ENCODE results near the gene RPL5. TPM values are rescaled to one million over a fixed set of nuclear protein-coding genes. Genes with fewer than 3 reads are reported as not detected.

The RPL5 gene
- total RNA-seq, 2 donors from 2014 or later = 749 to 786 TPM

DNA sequence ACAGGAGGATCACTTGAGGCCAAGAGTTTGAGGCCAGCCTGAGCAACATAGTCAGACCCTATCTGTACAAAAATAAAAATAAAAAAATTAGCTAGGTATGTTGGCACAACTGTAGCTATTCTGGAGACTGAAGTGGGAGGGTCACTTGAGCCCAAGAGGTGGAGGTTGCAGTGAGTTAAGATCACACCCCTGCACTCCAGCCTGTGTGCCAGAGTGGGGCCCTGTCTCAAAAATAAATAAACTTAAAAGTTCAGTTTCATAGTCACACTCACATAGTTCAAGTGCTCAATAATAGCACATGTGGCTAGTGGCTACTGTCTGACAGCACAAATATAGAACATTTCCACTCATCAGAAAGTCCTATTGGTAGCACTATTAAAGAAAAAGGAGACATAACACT, 41.8 kb upstream of the RPL5 start:
- Histone ChIP-seq H3K9me3 (no peaks in the 10 kb centered on the region), H3K27ac (no peak overlapping the region), H3K36me3 (no peaks in the 10 kb centered on the region), H3K4me1 (peaks cover 6% of the 10 kb centered on the region), H3K4me3 (no peak overlapping the region), H3K9ac (ENCODE audit: low read depth in 2 of 2, low read length in 2 of 2) (no peak overlapping the region), H3K27me3 (no peaks in the 10 kb centered on the region)
- TF ChIP-seq, protein P1, sequence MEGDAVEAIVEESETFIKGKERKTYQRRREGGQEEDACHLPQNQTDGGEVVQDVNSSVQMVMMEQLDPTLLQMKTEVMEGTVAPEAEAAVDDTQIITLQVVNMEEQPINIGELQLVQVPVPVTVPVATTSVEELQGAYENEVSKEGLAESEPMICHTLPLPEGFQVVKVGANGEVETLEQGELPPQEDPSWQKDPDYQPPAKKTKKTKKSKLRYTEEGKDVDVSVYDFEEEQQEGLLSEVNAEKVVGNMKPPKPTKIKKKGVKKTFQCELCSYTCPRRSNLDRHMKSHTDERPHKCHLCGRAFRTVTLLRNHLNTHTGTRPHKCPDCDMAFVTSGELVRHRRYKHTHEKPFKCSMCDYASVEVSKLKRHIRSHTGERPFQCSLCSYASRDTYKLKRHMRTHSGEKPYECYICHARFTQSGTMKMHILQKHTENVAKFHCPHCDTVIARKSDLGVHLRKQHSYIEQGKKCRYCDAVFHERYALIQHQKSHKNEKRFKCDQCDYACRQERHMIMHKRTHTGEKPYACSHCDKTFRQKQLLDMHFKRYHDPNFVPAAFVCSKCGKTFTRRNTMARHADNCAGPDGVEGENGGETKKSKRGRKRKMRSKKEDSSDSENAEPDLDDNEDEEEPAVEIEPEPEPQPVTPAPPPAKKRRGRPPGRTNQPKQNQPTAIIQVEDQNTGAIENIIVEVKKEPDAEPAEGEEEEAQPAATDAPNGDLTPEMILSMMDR (IDR thresholded peaks at IDR 0.05) = no peak
- intact Hi-C loops (cut with DNase I) = no loop called here
- no peak for DNase-seq

DNA sequence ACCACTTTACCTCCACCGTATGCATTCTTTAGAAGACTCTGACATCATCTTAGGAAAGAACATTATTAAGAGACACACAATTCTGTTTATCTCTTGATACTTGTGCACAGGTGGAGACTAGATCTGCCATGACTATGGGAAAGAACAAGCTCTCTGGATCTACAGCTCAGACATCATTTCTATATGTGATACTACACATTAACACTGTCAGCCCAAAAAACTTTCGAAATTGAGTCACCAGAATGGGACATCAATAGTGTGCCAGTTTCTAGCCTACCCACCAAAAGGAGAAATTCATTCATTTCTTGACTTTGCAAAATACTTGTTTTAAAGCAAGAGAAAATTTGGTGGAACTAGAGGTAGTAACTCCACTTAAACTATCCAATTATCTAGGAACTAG, 41.0 kb upstream of the RPL5 start:
- no peak overlapping the region for H3K4me3 ChIP-seq
- H3K9me3 ChIP-seq = no peaks in the 10 kb centered on the region
- H3K4me1 ChIP-seq = peaks cover 6% of the 10 kb centered on the region
- no peak overlapping the region for H3K27ac ChIP-seq
- no peaks in the 10 kb centered on the region for H3K27me3 ChIP-seq
- intact Hi-C loops (cut with DNase I) = no loop called here
- no peak for DNase-seq
- TF ChIP-seq, protein P1 (IDR thresholded peaks at IDR 0.05) = no peak
- H3K9ac ChIP-seq (ENCODE audit: low read depth in 2 of 2, low read length in 2 of 2) = no peak overlapping the region
- H3K36me3 ChIP-seq = no peaks in the 10 kb centered on the region

DNA sequence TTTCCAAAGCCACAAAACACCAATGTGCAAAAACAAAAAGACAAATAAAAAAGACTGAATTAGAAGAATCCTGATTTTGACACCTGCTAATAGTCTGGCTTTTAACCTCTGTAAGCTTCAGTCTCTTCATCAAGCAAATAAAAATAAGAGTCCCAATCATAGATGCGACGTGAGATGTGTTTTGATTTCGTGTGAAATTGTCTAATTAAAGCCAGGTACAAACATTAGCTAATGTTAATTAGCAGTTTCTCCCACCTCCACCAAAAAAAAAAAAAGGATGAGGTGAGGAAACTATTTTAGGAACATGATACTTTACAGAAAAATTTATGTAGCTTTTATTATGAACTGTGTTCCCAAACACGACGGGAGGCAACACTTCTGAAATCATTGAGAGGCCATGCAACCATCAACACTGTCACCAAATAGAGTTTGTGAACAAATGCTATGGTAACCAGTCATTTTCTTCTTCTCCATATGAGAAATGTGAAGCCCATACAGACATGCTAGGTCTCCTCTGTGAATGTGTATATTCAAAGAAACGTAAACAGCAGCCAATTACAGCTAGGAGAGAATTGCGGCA, 40.3 kb upstream of the RPL5 start:
- no peak overlapping the region for H3K4me3 ChIP-seq
- DNase-seq = no peak
- no peak overlapping the region for H3K27ac ChIP-seq
- intact Hi-C loops (cut with DNase I) = no loop called here
- no peaks in the 10 kb centered on the region for H3K36me3 ChIP-seq
- H3K27me3 ChIP-seq = no peaks in the 10 kb centered on the region
- no peak overlapping the region for H3K9ac ChIP-seq (ENCODE audit: low read depth in 2 of 2, low read length in 2 of 2)
- peaks cover 6% of the 10 kb centered on the region for H3K4me1 ChIP-seq
- no peaks in the 10 kb centered on the region for H3K9me3 ChIP-seq
- TF ChIP-seq, protein P1 (IDR thresholded peaks at IDR 0.05) = no peak

DNA sequence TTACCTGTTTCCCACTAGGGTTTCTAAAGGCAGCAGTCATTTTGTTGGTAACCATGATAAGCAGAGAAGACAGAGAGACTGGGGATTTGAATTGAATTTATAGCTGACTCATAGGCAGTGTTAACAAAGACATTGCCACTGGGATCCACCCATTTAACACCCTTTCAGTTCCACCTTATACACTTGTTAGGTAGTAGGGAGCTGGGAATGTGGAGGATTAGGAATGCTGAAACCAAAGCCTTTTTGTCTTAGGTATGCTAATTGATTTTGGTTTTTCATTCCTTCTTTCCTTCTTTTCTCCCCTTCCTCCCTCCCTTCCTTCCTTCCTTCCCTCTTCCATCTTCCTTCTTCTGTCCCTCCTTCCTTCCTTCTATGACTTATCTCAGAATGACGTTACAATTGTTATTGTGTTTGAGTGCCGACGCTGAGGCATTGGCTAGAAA, 39.5 kb upstream of the RPL5 start:
- Histone ChIP-seq H3K9ac (ENCODE audit: low read depth in 2 of 2, low read length in 2 of 2) (no peak overlapping the region), H3K9me3 (no peaks in the 10 kb centered on the region)

DNA sequence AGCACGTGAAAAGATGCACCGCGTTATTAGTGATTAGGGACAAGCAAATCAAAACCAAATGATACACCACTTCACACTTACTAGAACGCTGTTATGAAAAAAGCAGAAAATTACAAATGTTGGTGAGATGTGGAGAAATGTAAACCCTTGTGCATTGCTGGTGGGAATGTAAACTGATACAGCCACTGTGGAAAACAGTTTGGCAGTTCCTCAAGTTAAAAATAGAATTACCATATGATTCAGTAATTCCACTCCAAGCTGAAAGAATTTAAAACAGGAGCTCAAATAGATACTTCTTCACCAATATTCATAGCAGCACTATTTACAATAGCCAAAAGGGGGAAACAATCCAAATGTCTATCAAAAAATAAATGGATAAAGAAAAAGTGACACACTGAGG, 36.7 kb upstream of the RPL5 start:
- H3K4me1 ChIP-seq = peaks cover 6% of the 10 kb centered on the region
- H3K27ac ChIP-seq = no peak overlapping the region
- H3K9me3 ChIP-seq = no peaks in the 10 kb centered on the region
- TF ChIP-seq, protein P1 (IDR thresholded peaks at IDR 0.05) = no peak
- intact Hi-C loops (cut with DNase I) = no loop called here
- H3K27me3 ChIP-seq = no peaks in the 10 kb centered on the region
- H3K36me3 ChIP-seq = no peaks in the 10 kb centered on the region
- no peak for DNase-seq
- H3K4me3 ChIP-seq = no peak overlapping the region
- H3K9ac ChIP-seq (ENCODE audit: low read depth in 2 of 2, low read length in 2 of 2) = no peak overlapping the region

More for the DNA sequence above, 39.5 kb upstream of the RPL5 start:
- Histone ChIP-seq H3K36me3 (no peaks in the 10 kb centered on the region), H3K27me3 (no peaks in the 10 kb centered on the region), H3K27ac (no peak overlapping the region), H3K4me1 (peaks cover 6% of the 10 kb centered on the region), H3K4me3 (no peak overlapping the region)
- intact Hi-C loops (cut with DNase I) = no loop called here
- TF ChIP-seq, protein P1 (IDR thresholded peaks at IDR 0.05) = no peak
- no peak for DNase-seq

All from colonic mucosa (tissue), 4 donors.